Transverse colon (tissue), 3 donors: ENCODE measurements around the gene LGR5.

Experiments
- EP300 ChIP-seq: sonication (generic); formaldehyde crosslinking; IDR thresholded peaks from one replicate; pipeline ENCODE4 v1.6.1; 2017; ENCODE audit warnings: antibody characterized with exemption, low read depth
- POLR2A ChIP-seq: fragments of 450-650 bp; IDR thresholded peaks from one replicate; pipeline ENCODE4 v1.6.1; 2016; ENCODE audit warnings: antibody characterized with exemption, mild to moderate bottlenecking, moderate library complexity
- TF ChIP-seq, protein P1 (sequence below), 5 experiments: fragments of 200-600 bp in 3 of 5; fragments of 450-650 bp in 2 of 5; sonication (generic) in 3 of 5; IDR thresholded peaks; 1 replicate in 2 of 5; 2 replicates in 3 of 5; pipeline ENCODE4 v1.5.1; 2016 to 2017; ENCODE audit warnings: antibody characterized with exemption in 5 of 5, inconsistent platforms in 3 of 5, mild to moderate bottlenecking in 2 of 5, moderate library complexity in 1 of 5

DNA sequence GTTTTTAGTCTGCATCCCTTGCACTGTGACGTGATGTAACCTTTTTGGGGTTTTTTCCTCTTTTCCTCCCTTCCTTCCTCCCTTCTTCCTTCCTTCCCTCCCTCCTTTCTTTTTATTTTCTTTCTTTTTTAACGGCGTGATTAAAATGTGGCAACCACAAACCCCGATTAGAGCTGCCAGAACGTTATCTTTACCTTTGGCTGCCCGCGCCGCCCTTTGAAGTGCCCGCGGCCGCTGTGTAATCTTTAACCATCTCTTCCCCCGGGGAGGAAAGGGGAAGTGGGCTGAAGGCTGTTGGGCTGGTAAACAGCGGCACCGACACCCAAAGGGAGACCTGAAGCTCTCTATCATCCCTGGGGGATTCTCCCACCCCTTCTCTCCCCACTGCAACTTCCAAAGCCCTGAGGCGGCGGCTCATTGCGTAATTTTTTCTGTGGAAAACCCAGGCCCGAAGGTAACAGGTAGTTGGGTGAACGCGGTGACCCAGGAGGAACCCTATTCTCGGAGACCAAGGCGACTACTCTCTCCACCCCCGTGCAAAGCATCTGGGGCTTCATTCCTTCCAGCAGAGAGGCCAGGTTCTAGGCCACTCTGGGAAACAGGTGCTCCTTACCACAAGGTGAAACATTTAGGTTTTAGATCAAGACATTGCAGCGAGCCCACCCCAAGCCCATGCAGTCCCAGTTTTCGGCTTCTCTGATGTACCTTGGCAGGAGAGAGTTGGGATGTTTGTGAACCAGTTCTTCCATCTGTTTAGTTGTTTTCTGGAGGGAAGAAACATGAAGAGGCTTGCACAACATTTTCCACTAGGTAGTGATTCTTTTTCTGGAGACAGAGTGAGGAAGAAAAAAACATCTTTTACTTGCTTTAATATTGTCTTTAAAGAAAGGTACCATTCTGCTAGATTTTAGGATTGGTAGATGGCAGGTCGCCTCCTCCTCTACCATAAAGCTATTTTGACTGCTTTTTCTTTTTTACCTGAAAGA is 1.5 kb downstream of the LGR5 start:
- TF ChIP-seq, protein P1, sequence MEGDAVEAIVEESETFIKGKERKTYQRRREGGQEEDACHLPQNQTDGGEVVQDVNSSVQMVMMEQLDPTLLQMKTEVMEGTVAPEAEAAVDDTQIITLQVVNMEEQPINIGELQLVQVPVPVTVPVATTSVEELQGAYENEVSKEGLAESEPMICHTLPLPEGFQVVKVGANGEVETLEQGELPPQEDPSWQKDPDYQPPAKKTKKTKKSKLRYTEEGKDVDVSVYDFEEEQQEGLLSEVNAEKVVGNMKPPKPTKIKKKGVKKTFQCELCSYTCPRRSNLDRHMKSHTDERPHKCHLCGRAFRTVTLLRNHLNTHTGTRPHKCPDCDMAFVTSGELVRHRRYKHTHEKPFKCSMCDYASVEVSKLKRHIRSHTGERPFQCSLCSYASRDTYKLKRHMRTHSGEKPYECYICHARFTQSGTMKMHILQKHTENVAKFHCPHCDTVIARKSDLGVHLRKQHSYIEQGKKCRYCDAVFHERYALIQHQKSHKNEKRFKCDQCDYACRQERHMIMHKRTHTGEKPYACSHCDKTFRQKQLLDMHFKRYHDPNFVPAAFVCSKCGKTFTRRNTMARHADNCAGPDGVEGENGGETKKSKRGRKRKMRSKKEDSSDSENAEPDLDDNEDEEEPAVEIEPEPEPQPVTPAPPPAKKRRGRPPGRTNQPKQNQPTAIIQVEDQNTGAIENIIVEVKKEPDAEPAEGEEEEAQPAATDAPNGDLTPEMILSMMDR (IDR thresholded peaks at IDR 0.05) = no peak
- TF ChIP-seq EP300 (no peak), POLR2A (no peak)
